ENCODE data around the gene SLC25A42. TPM values are rescaled to one million over a fixed set of nuclear protein-coding genes. Genes with fewer than 3 reads are reported as not detected.

SLC25A42 gene
- total and polyA plus RNA-seq, 2 of the 4 experiments (the other 2 are of a cell fraction), result 2.0 to 9.9 TPM

DNA sequence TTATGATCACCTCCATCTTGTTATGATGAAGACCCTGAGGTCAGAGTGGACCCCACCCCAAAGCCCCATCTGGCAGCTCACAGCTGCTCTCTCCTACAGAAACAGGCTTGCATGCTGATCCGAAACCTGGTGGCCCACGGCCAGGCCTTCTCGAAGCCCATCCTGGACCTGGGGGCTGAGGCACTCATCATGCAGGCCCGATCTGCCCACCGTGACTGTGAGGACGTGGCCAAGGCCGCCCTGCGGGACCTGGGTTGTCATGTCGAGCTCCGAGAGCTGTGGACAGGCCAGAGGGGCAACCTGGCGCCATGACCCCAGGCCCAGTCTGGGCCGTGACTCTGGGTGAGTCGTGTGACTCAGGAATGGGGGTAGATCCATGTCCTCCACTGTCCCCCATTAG, 6.5 kb upstream of the SLC25A42 start:
- no peak for ATAC-seq (ENCODE audit: low read depth)
- Histone ChIP-seq H2AK5ac (ENCODE audit: low read depth, low read length) (no peak overlapping the region), H2AK9ac (replicated peaks; ENCODE audit: low read depth, low read length, poor library complexity) (no peak overlapping the region), H3K79me1 (ENCODE audit: low read depth in 1 of 2, low read length in 2 of 2) (peaks cover 0 to 5% of the 10 kb centered on the region in 2 experiments; a peak in 1 of 4 replicates), H2BK120ac (ENCODE audit: low read depth, low read length) (no peak overlapping the region), H4K91ac (ENCODE audit: insufficient read depth, low read depth, low read length) (no peak overlapping the region), H2AFZ (replicated peaks; ENCODE audit: low read length, poor library complexity) (no peak overlapping the region), H4K5ac (ENCODE audit: low read depth, low read length) (no peak overlapping the region), H3K9ac (ENCODE audit: low read depth, low read length) (no peak overlapping the region), H3K36me3 (ENCODE audit: control insufficient read depth, insufficient read depth, low read length) (peaks cover 48% of the 10 kb centered on the region), H3K4ac (ENCODE audit: low read depth, low read length) (no peak overlapping the region), H2BK5ac (ENCODE audit: low read depth, low read length, poor library complexity, severe bottlenecking) (no peak overlapping the region), H3K14ac (replicated peaks; ENCODE audit: low read depth, low read length) (no peak overlapping the region), H2BK15ac (ENCODE audit: low read depth, low read length) (no peak overlapping the region), H3K9me3 (ENCODE audit: control insufficient read depth, insufficient read depth, low read length) (no peaks in the 10 kb centered on the region), H3K27ac (ENCODE audit: insufficient read depth, low read length) (no peak overlapping the region), H3K9me1 (ENCODE audit: insufficient read depth, low read length) (peaks cover 8% of the 10 kb centered on the region), H3K4me3 (ENCODE audit: insufficient read depth, low read depth, low read length) (no peak overlapping the region), H4K8ac (ENCODE audit: low read depth in 2 of 2, low read length in 2 of 2) (no peak overlapping the region), H3K23ac (ENCODE audit: low read depth, low read length) (no peak overlapping the region), H3K56ac (ENCODE audit: extremely low read depth, insufficient read depth, low read length) (no peak overlapping the region), H3K4me2 (ENCODE audit: low read depth, low read length) (no peak overlapping the region), H2BK20ac (ENCODE audit: low read depth, low read length) (no peak overlapping the region), H4K20me1 (ENCODE audit: insufficient read depth, low read length) (0 out of 2 replicates have a peak, but pooled peaks cover 2% of the 10 kb centered on the region), H3K27me3 (ENCODE audit: control insufficient read depth, insufficient read depth, low read length) (no peaks in the 10 kb centered on the region), H3K4me1 (ENCODE audit: control insufficient read depth, insufficient read depth, low read length) (peaks cover 3% of the 10 kb centered on the region; the same call in 1 of the 2 replicates), H3K18ac (ENCODE audit: low read depth, low read length) (no peak overlapping the region)
- CTCF ChIA-PET, result no interaction called here
- no peak for DNase-seq
- TF ChIP-seq BHLHE40 (IDR thresholded peaks at IDR 0.05; ENCODE audit: low read depth, low read length), result no peak
- TF ChIP-seq FOS (IDR thresholded peaks at IDR 0.05; ENCODE audit: low read depth, low read length), result no peak
- TF ChIP-seq POLR2A (IDR thresholded peaks at IDR 0.05; ENCODE audit: low read depth, low read length), result no peak
- TF ChIP-seq, protein P1, sequence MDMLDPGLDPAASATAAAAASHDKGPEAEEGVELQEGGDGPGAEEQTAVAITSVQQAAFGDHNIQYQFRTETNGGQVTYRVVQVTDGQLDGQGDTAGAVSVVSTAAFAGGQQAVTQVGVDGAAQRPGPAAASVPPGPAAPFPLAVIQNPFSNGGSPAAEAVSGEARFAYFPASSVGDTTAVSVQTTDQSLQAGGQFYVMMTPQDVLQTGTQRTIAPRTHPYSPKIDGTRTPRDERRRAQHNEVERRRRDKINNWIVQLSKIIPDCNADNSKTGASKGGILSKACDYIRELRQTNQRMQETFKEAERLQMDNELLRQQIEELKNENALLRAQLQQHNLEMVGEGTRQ (IDR thresholded peaks at IDR 0.05; ENCODE audit: low read depth, low read length), result no peak
- TF ChIP-seq RCOR1 (IDR thresholded peaks at IDR 0.05; ENCODE audit: insufficient replicate concordance, low read length), result no peak
- TF ChIP-seq CTCF (conservative IDR thresholded peaks at IDR 0.05; ENCODE audit: low read depth, low read length), result no peak
- TF ChIP-seq NFE2L2 (IDR thresholded peaks at IDR 0.05; ENCODE audit: low read depth, low read length), result no peak
- TF ChIP-seq ELK1 (IDR thresholded peaks at IDR 0.05; ENCODE audit: borderline replicate concordance, low read depth, low read length), result no peak
- no peak for TF ChIP-seq RFX5 (IDR thresholded peaks at IDR 0.05; ENCODE audit: low read depth, low read length)
- no peak for TF ChIP-seq MXI1 (IDR thresholded peaks at IDR 0.05; ENCODE audit: borderline replicate concordance, low read depth, low read length)
- no peak for TF ChIP-seq CEBPB (IDR thresholded peaks at IDR 0.05; ENCODE audit: low read depth, low read length)
- no peak for TF ChIP-seq RAD21 (IDR thresholded peaks at IDR 0.05; ENCODE audit: low read length)
- TF ChIP-seq MAZ (IDR thresholded peaks at IDR 0.05; ENCODE audit: borderline replicate concordance, low read depth, low read length), result no peak
- no peak for TF ChIP-seq MAFK (IDR thresholded peaks at IDR 0.05; ENCODE audit: low read depth, low read length)
- TF ChIP-seq CHD1 (IDR thresholded peaks at IDR 0.05; ENCODE audit: low read depth, low read length), result no peak
- intact Hi-C loops (cut with micrococcal nuclease) (no loop called here), dilution Hi-C loops (cut with HindIII; ENCODE audit: low sequenced_read_pairs, unreplicated experiment) (no loop called here), in situ Hi-C loops (cut with MboI; ENCODE audit: low sequenced_read_pairs) (no loop called here)
- no CpG with 5 or more reads among the region's 13 CpGs for WGBS, 2 experiments (ENCODE audit: extremely low coverage in 2 of 2, insufficient read length in 1 of 2)
- BruUV-seq (replicated peaks), result no TSS peak
- POLR2A ChIA-PET (ENCODE audit: unreplicated experiment), result no interaction called here
